Measurements from ENCODE around the gene TNFAIP8L2. TPM values are rescaled to one million over a fixed set of nuclear protein-coding genes. Genes with fewer than 3 reads are reported as not detected.

Gene TNFAIP8L2
- total RNA-seq, 1 experiment from 2014 or later: not detected

DNA sequence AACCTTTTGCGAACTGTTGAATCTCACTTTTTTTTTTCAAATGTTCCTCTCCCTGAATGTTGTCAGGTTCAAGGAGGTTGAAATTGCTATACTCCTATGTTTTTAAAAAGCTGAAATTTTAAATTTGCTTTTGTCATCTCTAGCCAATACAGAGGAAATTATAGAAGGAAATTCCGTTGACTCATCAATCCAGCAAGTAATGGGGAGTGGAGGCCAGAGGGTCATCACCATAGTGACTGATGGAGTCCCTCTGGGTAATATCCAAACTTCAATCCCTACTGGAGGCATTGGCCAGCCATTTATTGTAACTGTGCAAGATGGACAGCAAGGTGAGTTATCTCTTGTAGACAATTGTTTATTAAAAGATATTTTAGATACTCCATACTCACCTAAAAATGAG is 49.6 kb upstream of the TNFAIP8L2 start:
- Histone ChIP-seq H4K20me1 (ENCODE audit: insufficient read depth) (no peaks in the 10 kb centered on the region), H3K27ac (ENCODE audit: low read depth, low read length) (no peak overlapping the region), H3K4me1 (ENCODE audit: control insufficient read depth in 1 of 2, insufficient read depth in 2 of 2, low read length in 2 of 2) (peaks cover 15% of the 10 kb centered on the region in 2 experiments; a peak in 3 of 4 replicates), H3K79me2 (ENCODE audit: insufficient read depth, low read length) (no peaks in the 10 kb centered on the region), H3K4me3 (replicated peaks in 1 of 2; ENCODE audit: low read depth in 1 of 2, low read length in 2 of 2) (no peak overlapping the region), H3K4me2 (ENCODE audit: low read length) (peak overlapping the region; percentile 11; the same call in 1 of the 2 replicates), H3K27me3 (ENCODE audit: insufficient read depth, low read length) (no peaks in the 10 kb centered on the region), H3K9me2 (ENCODE audit: insufficient read depth) (no peaks in the 10 kb centered on the region), H3K9ac (ENCODE audit: low read length) (no peak overlapping the region), H3K36me3 (ENCODE audit: control insufficient read depth in 1 of 2, insufficient read depth in 2 of 2, low read length in 2 of 2) (no peaks in the 10 kb centered on the region), H3K9me3 (ENCODE audit: control insufficient read depth in 1 of 2, insufficient read depth in 1 of 2, low read depth in 1 of 2, low read length in 2 of 2) (no peaks in the 10 kb centered on the region), H2AFZ (ENCODE audit: low read depth, low read length, poor library complexity, severe bottlenecking) (no peak overlapping the region)
- TF ChIP-seq FOSL1 (IDR thresholded peaks at IDR 0.05; ENCODE audit: low read depth) (no peak), EZH2phosphoT487 (IDR thresholded peaks at IDR 0.05; ENCODE audit: borderline replicate concordance) (no peak), CEBPB (IDR thresholded peaks at IDR 0.05; ENCODE audit: low read depth) (no peak), ZNF274 (IDR thresholded peaks at IDR 0.05; ENCODE audit: low read depth, low read length) (no peak), ELF1 (IDR thresholded peaks at IDR 0.05; ENCODE audit: borderline replicate concordance, low read depth) (no peak)
- ATAC-seq: no peak
- DNase-seq (ENCODE audit: low read depth, low spot score): no peak
- intact Hi-C loops (cut with micrococcal nuclease): no loop called here
- ChIA-PET RAD21 (ENCODE audit: low non-redundant PET in 1 of 2, low total read pairs in 2 of 2, uncharacterized antibody in 2 of 2, unreplicated experiment in 2 of 2) (no interaction called here), CTCF (no interaction called here), POLR2A (interaction anchor here (0.7 kb wide), 1 partner anchor 42 kb away, joined by 3 read pairs; no protein-coding TSS in a partner anchor)
- BruUV-seq (replicated peaks): no TSS peak

DNA sequence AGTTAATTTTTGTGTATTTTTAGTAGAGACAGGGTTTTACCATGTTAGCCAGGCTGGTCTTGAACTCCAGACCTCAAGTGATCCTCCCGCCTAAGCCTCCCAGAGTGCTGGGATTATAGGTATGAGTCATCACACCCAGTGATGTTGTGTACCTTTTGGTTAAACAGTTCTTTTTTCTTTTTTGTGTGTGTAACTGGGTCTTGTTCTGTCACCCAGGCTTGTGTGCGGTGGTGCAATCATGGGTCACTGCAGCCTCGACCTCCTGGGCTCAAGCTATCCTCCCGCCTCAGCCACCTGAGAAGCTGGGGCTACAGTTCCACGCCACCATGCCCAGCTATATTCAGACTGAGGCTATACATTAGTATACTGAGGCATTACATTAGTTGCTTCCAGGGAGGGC is 48.1 kb upstream of the TNFAIP8L2 start:
- H3K27me3 ChIP-seq (ENCODE audit: insufficient read depth, low read length): no peaks in the 10 kb centered on the region
- no peak overlapping the region; the same call in 1 of the 2 replicates for H3K4me2 ChIP-seq (ENCODE audit: low read length)
- ATAC-seq: peak; percentile 30; the same call in 1 of the 2 replicates
- H3K9ac ChIP-seq (ENCODE audit: low read length): no peak overlapping the region
- H3K4me3 ChIP-seq (replicated peaks in 1 of 2; ENCODE audit: low read depth in 1 of 2, low read length in 2 of 2): no peak overlapping the region
- no peaks in the 10 kb centered on the region for H3K9me3 ChIP-seq (ENCODE audit: control insufficient read depth in 1 of 2, insufficient read depth in 1 of 2, low read depth in 1 of 2, low read length in 2 of 2)
- H2AFZ ChIP-seq (ENCODE audit: low read depth, low read length, poor library complexity, severe bottlenecking): no peak overlapping the region
- TF ChIP-seq YY1 (IDR thresholded peaks at IDR 0.05; ENCODE audit: extremely low read depth, insufficient replicate concordance, low read depth, low read length) (no peak), EZH2 (IDR thresholded peaks at IDR 0.05) (no peak), REST (IDR thresholded peaks at IDR 0.05; ENCODE audit: low read depth) (no peak), SRF (IDR thresholded peaks at IDR 0.05; ENCODE audit: low read depth) (no peak), ATF3 (IDR thresholded peaks at IDR 0.05) (no peak), ZFX (IDR thresholded peaks at IDR 0.05) (no peak), CEBPB (IDR thresholded peaks at IDR 0.05; ENCODE audit: low read depth) (no peak), TCF7L2 (IDR thresholded peaks at IDR 0.05; ENCODE audit: borderline replicate concordance, extremely low read depth, insufficient read depth, insufficient read length) (no peak), JUND (IDR thresholded peaks at IDR 0.05) (no peak), SIN3A (IDR thresholded peaks at IDR 0.05; ENCODE audit: low read depth) (no peak), CBX3 (IDR thresholded peaks at IDR 0.05; ENCODE audit: low read depth) (no peak)
- TF ChIP-seq, protein P1, sequence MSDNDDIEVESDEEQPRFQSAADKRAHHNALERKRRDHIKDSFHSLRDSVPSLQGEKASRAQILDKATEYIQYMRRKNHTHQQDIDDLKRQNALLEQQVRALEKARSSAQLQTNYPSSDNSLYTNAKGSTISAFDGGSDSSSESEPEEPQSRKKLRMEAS (IDR thresholded peaks at IDR 0.05): no peak
- H3K27ac ChIP-seq (ENCODE audit: low read depth, low read length): no peak overlapping the region
- ChIA-PET RAD21 (ENCODE audit: low non-redundant PET in 1 of 2, low total read pairs in 2 of 2, uncharacterized antibody in 2 of 2, unreplicated experiment in 2 of 2) (no interaction called here), POLR2A (no interaction called here), CTCF (interaction anchor here (1.3 kb wide), 1 partner anchor 9 kb away, joined by 4 read pairs; no protein-coding TSS in a partner anchor)
- no peaks in the 10 kb centered on the region for H3K79me2 ChIP-seq (ENCODE audit: insufficient read depth, low read length)
- H3K4me1 ChIP-seq (ENCODE audit: control insufficient read depth in 1 of 2, insufficient read depth in 2 of 2, low read length in 2 of 2): peaks cover 15% of the 10 kb centered on the region in 2 experiments; a peak in 3 of 4 replicates
- H4K20me1 ChIP-seq (ENCODE audit: insufficient read depth): no peaks in the 10 kb centered on the region
- no peaks in the 10 kb centered on the region for H3K9me2 ChIP-seq (ENCODE audit: insufficient read depth)
- DNase-seq (ENCODE audit: low read depth, low spot score): no peak
- H3K36me3 ChIP-seq (ENCODE audit: control insufficient read depth in 1 of 2, insufficient read depth in 2 of 2, low read length in 2 of 2): no peaks in the 10 kb centered on the region
- intact Hi-C loops (cut with micrococcal nuclease): no loop called here
- BruUV-seq (replicated peaks): no TSS peak
